Stimulated activated CD4-positive, alpha-beta T cell treated with anti-CD3 and anti-CD28 coated beads, Interleukin-12 subunit alpha, Interleukin-12 subunit beta, amount 100 ng/mL, for 24 hours (primary cell): ENCODE measurements around the gene ZC3H4.

Source experiments
- DNase-seq, 2 experiments: peaks; one replicate each; pipeline ENCODE4 v3.0.0-alpha.2; 2020; ENCODE audit warnings: low read depth in 2 of 2

Gene ZC3H4

DNA sequence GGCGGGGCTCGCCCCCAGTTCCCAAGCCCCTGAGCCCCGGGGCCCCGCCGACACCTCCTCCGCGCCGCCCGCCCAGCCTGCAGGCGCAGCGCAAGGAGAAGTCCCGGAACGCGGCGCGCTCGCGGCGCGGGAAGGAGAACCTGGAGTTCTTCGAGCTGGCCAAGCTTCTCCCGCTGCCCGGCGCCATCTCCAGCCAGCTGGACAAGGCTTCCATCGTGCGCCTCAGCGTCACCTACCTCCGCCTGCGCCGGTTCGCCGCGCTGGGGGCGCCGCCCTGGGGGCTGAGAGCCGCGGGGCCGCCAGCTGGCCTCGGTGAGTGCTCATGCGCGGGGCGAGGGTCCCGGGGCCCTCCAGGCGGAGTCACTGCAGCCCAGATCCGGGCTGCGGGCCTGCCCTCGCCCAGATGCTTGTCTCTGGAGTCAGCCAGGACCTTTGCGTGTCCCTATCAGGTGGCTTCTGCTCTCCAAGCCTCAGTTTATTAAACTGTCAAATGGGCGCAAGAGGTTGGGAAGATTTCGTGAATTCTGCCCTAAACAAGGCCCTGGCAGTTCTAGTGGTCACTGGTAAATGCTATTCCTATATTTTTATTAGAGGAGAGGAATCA lies 91.9 kb downstream of the ZC3H4 start:
- DNase-seq: no peak

- DNase-seq: no peak
Measured at GRCh38 chr19:47020992-47021496, 92.5 kb downstream of the ZC3H4 start.

DNA sequence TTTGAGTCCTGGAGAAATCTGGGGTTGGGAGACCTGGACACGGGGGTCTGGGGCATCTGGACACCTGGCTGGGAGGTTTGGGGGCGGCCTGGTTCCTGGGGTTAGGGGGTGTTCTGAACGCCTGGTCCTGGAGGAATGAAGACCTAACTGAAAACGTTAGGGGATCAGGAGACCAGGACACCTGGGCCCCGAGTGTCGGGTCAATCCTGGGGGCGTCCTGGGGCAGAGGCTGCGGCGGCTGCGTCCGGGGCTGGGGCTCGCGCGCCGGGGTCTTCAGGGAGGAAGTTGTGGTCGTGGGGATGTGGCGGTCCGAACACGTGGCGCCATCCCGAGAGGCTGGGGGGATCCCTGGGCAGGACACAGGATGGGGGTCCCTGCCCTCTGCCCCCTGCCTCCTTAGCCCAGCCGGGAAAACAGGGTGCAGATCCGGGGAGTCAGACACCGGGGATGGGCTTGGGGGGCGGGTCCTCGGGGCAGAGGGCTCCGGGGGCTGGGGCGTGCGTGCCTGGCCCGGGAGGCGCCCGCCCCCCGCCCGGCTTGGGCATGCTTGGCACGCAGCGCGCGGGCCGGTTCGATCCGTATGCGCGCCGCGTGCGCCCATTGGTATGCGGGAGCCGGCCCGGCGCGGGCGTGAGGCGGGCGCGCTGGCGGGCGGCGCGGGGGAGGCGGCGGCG lies 93.3 kb downstream of the ZC3H4 start:
- DNase-seq: no peak

GRCh38 chr19:47019431-47020041 lies 94.0 kb downstream of the ZC3H4 start, which contains the start of gene NPAS1:
NPAS1 (plus strand) TSS chr19:47019837; CDS start chr19:47021048, 1,211 bp downstream.
- no peak for DNase-seq

DNA sequence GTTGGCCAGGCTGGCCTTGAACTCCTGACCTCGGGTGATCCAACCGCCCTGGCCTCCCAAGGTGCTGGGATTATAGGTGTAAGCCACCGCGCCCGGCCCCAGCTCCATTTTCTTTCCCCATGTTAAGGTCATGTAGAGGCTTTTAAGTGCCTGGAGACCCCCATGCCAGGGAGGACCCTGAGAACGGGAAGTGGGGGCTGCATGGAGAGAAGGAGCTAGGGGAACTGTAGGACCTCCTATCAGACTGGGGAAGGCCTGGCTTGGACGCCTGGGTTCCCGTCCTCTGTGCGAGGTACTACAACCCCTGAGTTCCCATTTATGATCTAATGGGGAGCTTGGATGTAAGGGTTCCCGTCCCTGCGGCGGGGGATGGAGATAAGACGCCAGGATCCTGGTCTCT lies 94.7 kb downstream of the ZC3H4 start:
- no peak for DNase-seq
